GM10847 (cell line): ENCODE data around the gene EYS.

ENCODE experiments used
- POLR2A ChIP-seq: IDR thresholded peaks from 2 replicates; pipeline ENCODE4 v1.6.1; 2011; ENCODE audit not compliant: insufficient read length; ENCODE audit errors: extremely low read depth

Gene EYS

GRCh38 chr6:65189236-65189881 is 517.7 kb downstream of the EYS start:
- no peak for TF ChIP-seq POLR2A

DNA sequence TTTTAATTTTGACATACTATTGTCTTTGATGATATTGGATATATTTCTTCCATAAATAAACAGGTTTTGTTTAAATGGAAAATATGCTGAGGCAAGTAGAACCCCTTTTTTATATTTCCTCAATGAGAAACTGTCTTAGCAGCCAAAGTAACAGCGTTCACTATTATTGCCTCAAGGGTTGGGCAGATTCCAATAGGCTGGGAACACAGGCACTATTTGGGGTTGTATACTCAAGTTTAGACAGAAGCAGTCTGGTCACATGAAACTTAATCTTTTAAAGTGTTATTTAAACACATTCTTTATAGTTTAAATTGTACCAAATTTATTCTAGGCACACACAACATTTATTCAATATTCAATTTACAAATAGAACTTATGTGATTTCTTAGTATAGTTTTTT is 520.2 kb downstream of the EYS start:
- no peak for TF ChIP-seq POLR2A

- no peak for TF ChIP-seq POLR2A
Observed at GRCh38 chr6:65182681-65183080, 524.3 kb downstream of the EYS start.

- TF ChIP-seq POLR2A: no peak
Observed at GRCh38 chr6:65170273-65170672, 536.8 kb downstream of the EYS start.

DNA sequence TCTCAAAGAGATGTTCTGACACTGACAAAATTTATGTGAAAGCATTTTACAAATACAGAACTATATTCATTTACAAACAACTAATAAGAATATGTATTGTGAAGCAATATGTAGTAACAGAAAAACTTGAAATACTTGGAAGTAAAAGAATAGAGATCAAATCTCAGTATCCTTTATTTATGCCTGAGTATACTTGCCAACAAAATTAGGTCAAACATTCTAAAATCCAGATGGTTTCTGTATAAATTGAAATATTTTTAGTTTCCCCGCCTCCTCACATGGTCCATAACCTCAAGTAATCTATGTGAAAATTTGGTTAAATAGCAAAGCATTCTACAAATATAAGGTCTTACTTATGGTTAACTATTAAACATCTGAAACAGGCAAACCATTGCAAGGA is 545.4 kb downstream of the EYS start:
- no peak for TF ChIP-seq POLR2A

- TF ChIP-seq POLR2A: no peak
Observed at GRCh38 chr6:65157025-65157424, 550.0 kb downstream of the EYS start.

- TF ChIP-seq POLR2A: no peak
Observed at GRCh38 chr6:65155083-65155482, 551.9 kb downstream of the EYS start.

- TF ChIP-seq POLR2A: no peak
Observed at GRCh38 chr6:65149841-65150240, 557.2 kb downstream of the EYS start.

- TF ChIP-seq POLR2A: no peak
Observed at GRCh38 chr6:65148839-65149238, 558.2 kb downstream of the EYS start.

GRCh38 chr6:65135567-65135966 is 571.5 kb downstream of the EYS start:
- TF ChIP-seq POLR2A: no peak

DNA sequence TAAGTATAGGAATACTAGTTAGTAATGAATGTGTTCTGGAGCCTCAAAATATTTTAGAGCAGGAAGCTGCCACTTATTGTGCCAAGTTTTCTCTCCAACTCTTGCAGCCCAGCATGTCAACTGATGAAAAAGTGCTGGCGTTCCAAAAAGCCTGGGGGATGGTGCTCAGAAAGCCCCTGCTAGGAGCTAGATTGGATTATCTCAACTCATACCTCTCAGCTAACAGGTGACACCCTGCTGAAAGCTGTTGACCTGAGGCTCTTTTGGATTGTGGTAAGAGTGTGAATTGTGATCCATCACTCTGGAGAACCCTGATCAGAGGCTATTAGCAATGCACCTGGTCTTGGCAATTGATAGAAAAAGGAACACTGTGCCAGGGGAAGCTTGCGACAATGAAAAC is 580.4 kb downstream of the EYS start:
- TF ChIP-seq POLR2A: no peak

- no peak for TF ChIP-seq POLR2A
Observed at GRCh38 chr6:65123521-65123920, 583.5 kb downstream of the EYS start.

DNA sequence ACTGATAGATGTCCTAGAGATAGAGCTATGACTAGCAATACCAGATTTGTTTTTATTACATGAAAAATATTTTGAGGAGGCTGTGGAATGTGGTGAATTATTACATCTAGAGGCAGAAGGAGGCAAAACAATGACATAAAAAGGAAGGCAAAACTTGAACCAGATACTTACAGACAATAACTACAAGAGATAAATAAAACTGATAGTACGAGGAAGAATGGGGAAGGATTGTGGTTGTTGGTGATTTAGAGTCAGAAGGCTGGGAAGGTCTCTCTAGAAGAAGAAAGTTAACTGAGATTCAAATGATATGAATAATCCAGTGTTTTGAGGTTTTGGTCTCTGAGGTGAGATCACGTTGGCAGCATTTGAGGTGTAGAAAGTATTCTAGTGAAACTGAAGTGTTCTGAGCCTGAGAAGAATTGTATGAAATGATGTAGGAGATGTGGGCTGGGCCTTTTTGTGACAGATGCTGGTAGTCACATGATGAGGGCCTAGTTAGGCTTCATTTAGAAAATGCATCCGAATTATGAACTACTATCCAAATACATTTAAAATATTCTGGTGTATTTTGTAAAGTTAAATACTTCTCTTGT is 589.1 kb downstream of the EYS start:
- TF ChIP-seq POLR2A: no peak

GRCh38 chr6:65116326-65116725 is 590.7 kb downstream of the EYS start:
- no peak for TF ChIP-seq POLR2A

- no peak for TF ChIP-seq POLR2A
Observed at GRCh38 chr6:65113581-65113980, 593.4 kb downstream of the EYS start.

DNA sequence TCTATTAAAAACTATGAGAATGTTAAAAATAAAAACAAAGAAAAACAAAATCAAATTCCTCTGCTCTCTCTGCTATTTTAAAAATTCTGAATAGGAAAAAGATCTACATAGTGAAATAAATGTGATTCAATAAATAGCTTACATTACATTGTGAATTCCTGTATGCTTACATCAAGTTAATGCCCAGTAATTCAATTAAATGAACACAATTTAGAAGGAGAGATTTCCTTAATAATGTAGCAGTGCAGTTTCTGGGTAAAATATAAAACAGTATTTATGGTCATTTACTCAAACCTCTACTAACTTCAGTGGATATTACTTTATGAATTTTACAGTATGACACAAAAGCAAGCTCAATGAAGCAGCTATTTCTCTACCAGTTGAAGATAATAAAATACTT is 594.6 kb downstream of the EYS start:
- TF ChIP-seq POLR2A: no peak

DNA sequence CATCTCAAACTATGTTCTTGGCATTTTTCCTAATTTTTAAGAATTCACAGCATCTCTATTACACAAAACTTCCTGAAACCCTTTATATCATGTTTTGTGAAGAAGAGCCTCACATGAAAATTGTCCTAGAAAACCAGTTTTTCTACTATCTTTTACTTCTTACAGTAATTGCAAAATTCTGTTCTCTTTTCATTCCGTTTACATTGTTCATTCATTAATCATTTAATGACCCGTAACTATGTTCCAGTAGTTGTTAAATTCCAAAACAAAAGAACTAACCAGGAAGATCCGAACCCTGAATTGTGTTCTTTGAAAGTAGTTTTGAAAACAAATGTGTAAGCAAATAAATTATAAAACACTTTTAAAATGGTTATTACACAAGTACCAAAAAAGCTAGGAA is 597.0 kb downstream of the EYS start:
- TF ChIP-seq POLR2A: no peak
